Prostate gland (tissue), 2 donors: ENCODE data around the gene DCAF8L2. TPM values are rescaled to one million over a fixed set of nuclear protein-coding genes. Genes with fewer than 3 reads are reported as not detected.
"Not testable (repeated sequence)": the region's sequence is repeated elsewhere in the genome, so short reads cannot be mapped to it uniquely, and the experiment has no call there.

Source experiments
- DNase-seq: peaks from one replicate; pipeline ENCODE4 v3.0.0-alpha.2; 2019; ENCODE audit warnings: low spot score
- H3K27ac ChIP-seq, 2 donors: fragments of 200-600 bp; sonication (generic); 2 replicates each; pipeline ENCODE4 v1.5.1; 2017 to 2019
- H3K27me3 ChIP-seq: fragments of 200-600 bp; sonication (generic); replicated peaks from 2 replicates; pipeline ENCODE4 v1.5.1; 2019; ENCODE audit not compliant: insufficient read depth
- H3K36me3 ChIP-seq, 2 donors: fragments of 200-600 bp; sonication (generic); 1 replicate in 1 of 2; 2 replicates in 1 of 2; pipeline versions ENCODE4 v1.5.1 to v1.8.1; 2017 to 2019
- H3K4me1 ChIP-seq: fragments of 200-600 bp; sonication (generic); replicated peaks from 2 replicates; pipeline ENCODE4 v1.5.1; 2019
- H3K4me3 ChIP-seq, 2 donors: fragments of 200-600 bp; sonication (generic); 2 replicates each; pipeline ENCODE4 v1.5.1; 2017 to 2019
- H3K9me3 ChIP-seq: fragments of 200-600 bp; sonication (generic); 2 replicates; pipeline ENCODE4 v1.5.1; 2017
- POLR2A ChIP-seq: fragments of 450-650 bp; IDR thresholded peaks from one replicate; pipeline ENCODE4 v1.6.1; 2016; ENCODE audit warnings: antibody characterized with exemption, mild to moderate bottlenecking
- POLR2AphosphoS5 ChIP-seq: sonication (generic); formaldehyde crosslinking; IDR thresholded peaks from one replicate; pipeline ENCODE4 v1.6.1; 2017; ENCODE audit warnings: antibody characterized with exemption
- WGBS: methylation state at CpG from one replicate; pipeline ENCODE4 v1.1.5; 2018; 5-methylcytosine and 5-hydroxymethylcytosine counted together
- intact Hi-C: fragments of 100-400 bp; cut with DNase I; formaldehyde crosslinking; loops from one replicate; pipeline ENCODE4 v1.14.2; 2022
- total RNA-seq, 2 donors: library from RNA; depleted of rRNA; stranded (reverse); fragments of >200 nt; gene quantifications; one replicate each; pipeline ENCODE4 v1.1.0, GENCODE V29; 2016
- TF ChIP-seq, protein P1 (sequence below), 4 experiments: fragments of 200-600 bp in 2 of 4; fragments of 450-650 bp in 2 of 4; sonication (generic) in 2 of 4; IDR thresholded peaks; 1 replicate in 3 of 4; 2 replicates in 1 of 4; pipeline ENCODE4 v1.5.1; 2016 to 2019; ENCODE audit warnings: antibody characterized with exemption in 4 of 4, mild to moderate bottlenecking in 2 of 4, moderate library complexity in 2 of 4

DCAF8L2 gene
- total RNA-seq, 2 donors from 2014 or later: 107 TPM; not detected in 1

GRCh38 chrX:27715610-27716009 lies 125.5 kb downstream of the DCAF8L2 start:
- DNase-seq: no peak
- Histone ChIP-seq H3K27me3 (no peaks in the 10 kb centered on the region), H3K27ac (no peak overlapping the region), H3K4me1 (no peaks in the 10 kb centered on the region), H3K9me3 (no peaks in the 10 kb centered on the region), H3K4me3 (no peak overlapping the region), H3K36me3 (no peaks in the 10 kb centered on the region)
- WGBS: 35% methylated on average over 2 of the region's 2 CpGs
- intact Hi-C loops: no loop called here
- TF ChIP-seq POLR2A (no peak), POLR2AphosphoS5 (no peak)
- TF ChIP-seq, protein P1, sequence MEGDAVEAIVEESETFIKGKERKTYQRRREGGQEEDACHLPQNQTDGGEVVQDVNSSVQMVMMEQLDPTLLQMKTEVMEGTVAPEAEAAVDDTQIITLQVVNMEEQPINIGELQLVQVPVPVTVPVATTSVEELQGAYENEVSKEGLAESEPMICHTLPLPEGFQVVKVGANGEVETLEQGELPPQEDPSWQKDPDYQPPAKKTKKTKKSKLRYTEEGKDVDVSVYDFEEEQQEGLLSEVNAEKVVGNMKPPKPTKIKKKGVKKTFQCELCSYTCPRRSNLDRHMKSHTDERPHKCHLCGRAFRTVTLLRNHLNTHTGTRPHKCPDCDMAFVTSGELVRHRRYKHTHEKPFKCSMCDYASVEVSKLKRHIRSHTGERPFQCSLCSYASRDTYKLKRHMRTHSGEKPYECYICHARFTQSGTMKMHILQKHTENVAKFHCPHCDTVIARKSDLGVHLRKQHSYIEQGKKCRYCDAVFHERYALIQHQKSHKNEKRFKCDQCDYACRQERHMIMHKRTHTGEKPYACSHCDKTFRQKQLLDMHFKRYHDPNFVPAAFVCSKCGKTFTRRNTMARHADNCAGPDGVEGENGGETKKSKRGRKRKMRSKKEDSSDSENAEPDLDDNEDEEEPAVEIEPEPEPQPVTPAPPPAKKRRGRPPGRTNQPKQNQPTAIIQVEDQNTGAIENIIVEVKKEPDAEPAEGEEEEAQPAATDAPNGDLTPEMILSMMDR (IDR thresholded peaks at IDR 0.05): no peak

- WGBS: 57% methylated on average over 3 of the region's 3 CpGs
- intact Hi-C loops: no loop called here
- H3K27ac ChIP-seq: no peak overlapping the region
- no peaks in the 10 kb centered on the region for H3K36me3 ChIP-seq
- TF ChIP-seq, protein P1 (IDR thresholded peaks at IDR 0.05): no peak
- H3K4me1 ChIP-seq: no peaks in the 10 kb centered on the region
- H3K27me3 ChIP-seq: no peaks in the 10 kb centered on the region
- no peak for DNase-seq
- H3K9me3 ChIP-seq: no peaks in the 10 kb centered on the region
- H3K4me3 ChIP-seq: no peak overlapping the region
These were observed 138.1 kb downstream of the DCAF8L2 start for GRCh38 chrX:27728291-27728690.

DNA sequence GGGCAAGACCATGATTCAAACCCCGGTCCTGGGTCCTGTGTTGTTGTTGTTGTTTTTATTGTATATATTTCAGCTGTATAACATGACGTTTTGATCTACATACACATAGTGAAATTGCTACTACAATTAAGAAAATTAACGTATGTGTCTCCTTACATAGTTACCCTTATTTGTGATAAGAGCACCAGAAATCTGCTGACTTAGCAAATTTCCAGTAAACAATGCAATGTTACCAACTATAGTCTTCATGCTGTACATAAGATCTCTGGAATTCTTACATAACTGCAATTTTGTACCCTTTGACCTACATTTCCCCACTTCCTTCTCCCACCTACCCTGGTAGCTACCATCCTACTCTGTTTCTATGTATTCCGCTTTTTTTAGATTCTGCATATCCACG lies 141.8 kb downstream of the DCAF8L2 start:
- WGBS: 91% methylated on average over 5 of the region's 5 CpGs
- TF ChIP-seq POLR2AphosphoS5 (no peak), POLR2A (no peak)
- TF ChIP-seq, protein P1 (IDR thresholded peaks at IDR 0.05): no peak
- Histone ChIP-seq H3K9me3 (no peaks in the 10 kb centered on the region), H3K27ac (no peak overlapping the region), H3K4me1 (no peaks in the 10 kb centered on the region), H3K4me3 (no peak overlapping the region), H3K27me3 (no peaks in the 10 kb centered on the region), H3K36me3 (no peaks in the 10 kb centered on the region)
- DNase-seq: no peak
- intact Hi-C loops: no loop called here

- H3K4me3 ChIP-seq: no peak overlapping the region
- no peaks in the 10 kb centered on the region for H3K27me3 ChIP-seq
- intact Hi-C loops: no loop called here
- H3K9me3 ChIP-seq: no peaks in the 10 kb centered on the region
- no peaks in the 10 kb centered on the region for H3K36me3 ChIP-seq
- no peaks in the 10 kb centered on the region for H3K4me1 ChIP-seq
- 98% methylated on average over 3 of the region's 3 CpGs for WGBS
- H3K27ac ChIP-seq: no peak overlapping the region
- DNase-seq: no peak
- TF ChIP-seq POLR2A (no peak), POLR2AphosphoS5 (no peak)
- TF ChIP-seq, protein P1 (IDR thresholded peaks at IDR 0.05): no peak
These were observed 145.8 kb downstream of the DCAF8L2 start for GRCh38 chrX:27735914-27736313.

DNA sequence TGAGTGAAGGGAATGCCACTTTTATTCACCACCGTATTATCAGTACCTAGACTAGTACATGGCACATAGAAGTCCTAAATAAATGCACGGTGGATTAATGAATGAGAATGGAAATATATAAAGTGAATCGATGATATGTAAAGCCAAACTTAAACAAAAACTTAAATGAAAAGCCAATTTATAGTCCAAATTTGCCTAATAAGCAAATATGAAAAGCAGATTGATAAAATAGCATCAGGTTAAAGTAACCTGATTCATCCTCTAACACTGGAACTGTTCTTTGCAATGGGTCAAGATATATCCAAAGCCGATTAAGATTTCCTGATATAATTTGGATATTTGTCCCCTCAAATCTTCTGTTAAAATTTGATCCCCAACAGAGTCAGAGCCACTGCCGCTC lies 150.8 kb downstream of the DCAF8L2 start:
- H3K9me3 ChIP-seq: no peaks in the 10 kb centered on the region
- DNase-seq: no peak
- no peaks in the 10 kb centered on the region for H3K36me3 ChIP-seq
- no peaks in the 10 kb centered on the region for H3K4me1 ChIP-seq
- no peaks in the 10 kb centered on the region for H3K27me3 ChIP-seq
- no peak overlapping the region for H3K4me3 ChIP-seq
- WGBS: 96% methylated on average over 5 of the region's 5 CpGs
- H3K27ac ChIP-seq: no peak overlapping the region
- intact Hi-C loops: no loop called here
- TF ChIP-seq POLR2AphosphoS5 (no peak), POLR2A (no peak)
- TF ChIP-seq, protein P1 (IDR thresholded peaks at IDR 0.05): no peak

GRCh38 chrX:27743521-27743920 lies 153.4 kb downstream of the DCAF8L2 start:
- DNase-seq, H3K27me3 ChIP-seq, H3K4me3 ChIP-seq, intact Hi-C loops, H3K36me3 ChIP-seq, H3K9me3 ChIP-seq, H3K4me1 ChIP-seq, H3K27ac ChIP-seq: not testable (repeated sequence)
- 92% methylated on average over 9 of the region's 9 CpGs for WGBS
